Measurements from ENCODE around the gene SEC22A.
"Not testable (repeated sequence)": the region's sequence is repeated elsewhere in the genome, so short reads cannot be mapped to it uniquely, and the experiment has no call there.

SEC22A gene

GRCh38 chr3:123201223-123201556, 553 bp upstream of the SEC22A start:
- no peak for DNase-seq (ENCODE audit: low read depth)
- no peak for TF ChIP-seq CTCF (conservative IDR thresholded peaks at IDR 0.05; ENCODE audit: control insufficient read depth, insufficient read depth, low read depth, low read length)

GRCh38 chr3:123202451-123202850, 708 bp downstream of the SEC22A start:
- peak overlapping the region; percentile 94 for H3K4me3 ChIP-seq (ENCODE audit: control insufficient read depth, low read depth, low read length)
- no peak for TF ChIP-seq CTCF (conservative IDR thresholded peaks at IDR 0.05; ENCODE audit: control insufficient read depth, insufficient read depth, low read depth, low read length)
- DNase-seq (ENCODE audit: low read depth) = no peak

More at GRCh38 chr3:123201223-123201556, 553 bp upstream of the SEC22A start:
- H3K4me3 ChIP-seq (ENCODE audit: control insufficient read depth, low read depth, low read length) = peak overlapping the region; percentile 94

GRCh38 chr3:123218990-123219389, 17.2 kb downstream of the SEC22A start:
- no peak for TF ChIP-seq CTCF (conservative IDR thresholded peaks at IDR 0.05; ENCODE audit: control insufficient read depth, insufficient read depth, low read depth, low read length)
- no peak for DNase-seq (ENCODE audit: low read depth)

GRCh38 chr3:123221369-123221768, 19.6 kb downstream of the SEC22A start:
- not testable (repeated sequence) for H3K4me3 ChIP-seq (ENCODE audit: control insufficient read depth, low read depth, low read length); DNase-seq (ENCODE audit: low read depth)

More at GRCh38 chr3:123218990-123219389, 17.2 kb downstream of the SEC22A start:
- no peak overlapping the region for H3K4me3 ChIP-seq (ENCODE audit: control insufficient read depth, low read depth, low read length)

GRCh38 chr3:123225016-123225415, 23.3 kb downstream of the SEC22A start:
- H3K4me3 ChIP-seq (ENCODE audit: control insufficient read depth, low read depth, low read length) = no peak overlapping the region
- DNase-seq (ENCODE audit: low read depth) = no peak
- no peak for TF ChIP-seq CTCF (conservative IDR thresholded peaks at IDR 0.05; ENCODE audit: control insufficient read depth, insufficient read depth, low read depth, low read length)

GRCh38 chr3:123226549-123226948, 24.8 kb downstream of the SEC22A start:
- TF ChIP-seq CTCF (conservative IDR thresholded peaks at IDR 0.05; ENCODE audit: control insufficient read depth, insufficient read depth, low read depth, low read length) = no peak
- no peak for DNase-seq (ENCODE audit: low read depth)
- H3K4me3 ChIP-seq (ENCODE audit: control insufficient read depth, low read depth, low read length) = no peak overlapping the region

- no peak for TF ChIP-seq CTCF (conservative IDR thresholded peaks at IDR 0.05; ENCODE audit: control insufficient read depth, insufficient read depth, low read depth, low read length)
- no peak overlapping the region for H3K4me3 ChIP-seq (ENCODE audit: control insufficient read depth, low read depth, low read length)
- DNase-seq (ENCODE audit: low read depth) = no peak
Observed at GRCh38 chr3:123229145-123229544, 27.4 kb downstream of the SEC22A start.
